Mesenteric fat pad (tissue), 1 donor: ENCODE data around the gene MAPK8IP1. TPM values are rescaled to one million over a fixed set of nuclear protein-coding genes. Genes with fewer than 3 reads are reported as not detected.
A peak's percentile ranks its signal among the peaks of the same experiment; 100 is the strongest.

ENCODE experiments used
- DNase-seq: peaks from one replicate; pipeline ENCODE4 v3.0.0-alpha.2; 2020; ENCODE audit warnings: low spot score
- total RNA-seq: library from RNA; stranded (reverse); fragmentation: NEBNext Ultra II Directional; extraction: Animal tissue kit (Norgen Biotek cat#: 25700); gene quantifications from one replicate; pipeline ENCODE4 v1.2.1, GENCODE V29; 2021
- donor health status: DM: yes; HTN: yes; CAD: no.

The MAPK8IP1 gene
- total RNA-seq, 1 donor from 2014 or later, result 4.2 TPM

- DNase-seq, result no peak
Observed at GRCh38 chr11:45907911-45908370, 22.5 kb downstream of the MAPK8IP1 start.

GRCh38 chr11:45909594-45910475 lies 24.4 kb downstream of the MAPK8IP1 start:
- no peak for DNase-seq

- DNase-seq, result no peak
Observed at GRCh38 chr11:45910623-45911022, 25.2 kb downstream of the MAPK8IP1 start.

- no peak for DNase-seq
Observed at GRCh38 chr11:45913514-45913913, 28.1 kb downstream of the MAPK8IP1 start.

GRCh38 chr11:45913942-45914635 lies 28.6 kb downstream of the MAPK8IP1 start:
- no peak for DNase-seq

- no peak for DNase-seq
Observed at GRCh38 chr11:45915446-45915845, 30.0 kb downstream of the MAPK8IP1 start.

GRCh38 chr11:45917286-45917622 lies 31.8 kb downstream of the MAPK8IP1 start:
- no peak for DNase-seq

- peak; percentile 99 for DNase-seq
Observed at GRCh38 chr11:45917623-45918330, 32.3 kb downstream of the MAPK8IP1 start, which contains the start of gene PEX16. TSS of gene PEX16 (minus strand) at chr11:45917877. CDS start at chr11:45917811, 66 bp downstream.

GRCh38 chr11:45918331-45918941 lies 33.0 kb downstream of the MAPK8IP1 start:
- peak; percentile 95 for DNase-seq

GRCh38 chr11:45918962-45919675 lies 33.7 kb downstream of the MAPK8IP1 start:
- no peak for DNase-seq

- no peak for DNase-seq
Observed at GRCh38 chr11:45919806-45920530, 34.5 kb downstream of the MAPK8IP1 start.

- no peak for DNase-seq
Observed at GRCh38 chr11:45920531-45921477, 35.4 kb downstream of the MAPK8IP1 start.

- no peak for DNase-seq
Observed at GRCh38 chr11:45921561-45922424, 36.3 kb downstream of the MAPK8IP1 start.

- no peak for DNase-seq
Observed at GRCh38 chr11:45922425-45923082, 37.1 kb downstream of the MAPK8IP1 start, which contains the start of gene LARGE2. TSS of gene LARGE2 (plus strand) at chr11:45922656. CDS start at chr11:45922883, 227 bp downstream.

- DNase-seq, result peak; percentile 84
Observed at GRCh38 chr11:45924036-45924915, 38.8 kb downstream of the MAPK8IP1 start.

- DNase-seq, result peak; percentile 30
Observed at GRCh38 chr11:45924927-45925326, 39.5 kb downstream of the MAPK8IP1 start.
